ENCODE measurements around the gene PSMD10. TPM values are rescaled to one million over a fixed set of nuclear protein-coding genes. Genes with fewer than 3 reads are reported as not detected.

Gene PSMD10
- total RNA-seq, 1 donor = 31.7 TPM

GRCh38 chrX:108044554-108045256, 46.6 kb downstream of the PSMD10 start, which contains the start of gene VSIG1:
VSIG1 (plus strand) TSS chrX:108045065; CDS start chrX:108045131, 66 bp downstream.
- Histone ChIP-seq H3K4me3 (ENCODE audit: low read length) (no peak within 1 kb of the TSS), H3K4me1 (ENCODE audit: insufficient read depth, low read length) (no peaks in the 10 kb centered on the region), H3K9me3 (ENCODE audit: low read depth, low read length) (no peaks in the 10 kb centered on the region), H3K27me3 (ENCODE audit: insufficient read depth, low read length) (no peaks in the 10 kb centered on the region)

GRCh38 chrX:108036298-108036973, 54.9 kb downstream of the PSMD10 start:
- no peaks in the 10 kb centered on the region for H3K4me1 ChIP-seq (ENCODE audit: insufficient read depth, low read length)
- no peaks in the 10 kb centered on the region for H3K27me3 ChIP-seq (ENCODE audit: insufficient read depth, low read length)
- no peak overlapping the region for H3K4me3 ChIP-seq (ENCODE audit: low read length)
- no peaks in the 10 kb centered on the region for H3K9me3 ChIP-seq (ENCODE audit: low read depth, low read length)

- no peaks in the 10 kb centered on the region for H3K4me1 ChIP-seq (ENCODE audit: insufficient read depth, low read length)
- H3K9me3 ChIP-seq (ENCODE audit: low read depth, low read length) = no peaks in the 10 kb centered on the region
- H3K4me3 ChIP-seq (ENCODE audit: low read length) = no peak overlapping the region
- H3K27me3 ChIP-seq (ENCODE audit: insufficient read depth, low read length) = no peaks in the 10 kb centered on the region
Observed at GRCh38 chrX:108034725-108035124, 56.6 kb downstream of the PSMD10 start.

Other genes with a start within 250 kb of the PSMD10 start
- not detected for gene TEX13B, start 109.2 kb downstream of the PSMD10 start, total RNA-seq
- gene VSIG1, start 46.5 kb downstream of the PSMD10 start, total RNA-seq = 6.3 TPM
- gene ATG4A, start 236 bp upstream of the PSMD10 start, total RNA-seq = 4.7 TPM

All from mononuclear cell (primary cell).